HEK293T (cell line): ENCODE results near the gene SIT1.

ENCODE experiments used
- CTCF ChIA-PET: fragments of 350-600 bp; formaldehyde crosslinking; extraction: SDS; loops from one replicate; lab custom pipeline; 2021; ENCODE audit warnings: antibody characterized with exemption, inconsistent platforms; lab: Yijun Ruan, JAX
- POLR2A ChIA-PET: fragments of 350-600 bp; formaldehyde crosslinking; extraction: SDS; loops from one replicate; lab custom pipeline; 2020; ENCODE audit warnings: antibody characterized with exemption, inconsistent platforms; lab: Yijun Ruan, JAX
- DNase-seq: peaks from one replicate; pipeline ENCODE4 v3.0.0; 2012; ENCODE audit warnings: mixed read lengths; ENCODE audit errors: extremely low spot score
- ARNT ChIP-seq: fragments of 450-650 bp; IDR thresholded peaks from 2 replicates; pipeline ENCODE4 v1.6.1; 2017; ENCODE audit warnings: mild to moderate bottlenecking
- BHLHE40 ChIP-seq: fragments of 450-650 bp; IDR thresholded peaks from 2 replicates; pipeline ENCODE4 v1.6.1; 2016; ENCODE audit warnings: mild to moderate bottlenecking, moderate library complexity, borderline replicate concordance
- CTBP1 ChIP-seq: fragments of 450-650 bp; IDR thresholded peaks from 2 replicates; pipeline ENCODE4 v1.6.1; 2016; ENCODE audit warnings: borderline replicate concordance
- ELF4 ChIP-seq: fragments of 450-650 bp; IDR thresholded peaks from 2 replicates; pipeline ENCODE4 v1.6.1; 2017; ENCODE audit warnings: antibody characterized with exemption
- FOXA1 ChIP-seq: fragments of 450-650 bp; IDR thresholded peaks from 2 replicates; pipeline ENCODE4 v1.6.1; 2016; ENCODE audit warnings: mild to moderate bottlenecking
- FOXK2 ChIP-seq: fragments of 450-650 bp; IDR thresholded peaks from 2 replicates; pipeline ENCODE4 v1.6.1; 2016; ENCODE audit warnings: mild to moderate bottlenecking
- FOXM1 ChIP-seq: fragments of 450-650 bp; IDR thresholded peaks from 2 replicates; pipeline ENCODE4 v1.6.1; 2017; ENCODE audit warnings: mild to moderate bottlenecking, borderline replicate concordance
- HDGF ChIP-seq: fragments of 450-650 bp; IDR thresholded peaks from 2 replicates; pipeline ENCODE4 v1.6.1; 2017; ENCODE audit warnings: antibody characterized with exemption, borderline replicate concordance
- L3MBTL2 ChIP-seq: fragments of 450-650 bp; conservative IDR thresholded peaks from 2 replicates; pipeline ENCODE4 v1.6.1; 2016; ENCODE audit warnings: mild to moderate bottlenecking
- LEF1 ChIP-seq: fragments of 450-650 bp; IDR thresholded peaks from 2 replicates; pipeline ENCODE4 v1.6.1; 2017; ENCODE audit warnings: mild to moderate bottlenecking, borderline replicate concordance
- NFRKB ChIP-seq: fragments of 450-650 bp; IDR thresholded peaks from 2 replicates; pipeline ENCODE4 v1.6.1; 2016; ENCODE audit warnings: mild to moderate bottlenecking, moderate library complexity
- PKNOX1 ChIP-seq: fragments of 450-650 bp; IDR thresholded peaks from 2 replicates; pipeline ENCODE4 v1.6.1; 2016
- SP1 ChIP-seq: fragments of 450-650 bp; IDR thresholded peaks from 2 replicates; pipeline ENCODE4 v1.6.1; 2017
- SUZ12 ChIP-seq: fragments of 450-650 bp; IDR thresholded peaks from 2 replicates; pipeline ENCODE4 v1.6.1; 2016; ENCODE audit warnings: mild to moderate bottlenecking
- TARDBP ChIP-seq: fragments of 450-650 bp; IDR thresholded peaks from 2 replicates; pipeline ENCODE4 v1.6.1; 2016
- ZNF384 ChIP-seq: fragments of 450-650 bp; IDR thresholded peaks from 2 replicates; pipeline ENCODE4 v1.6.1; 2016

SIT1 gene

GRCh38 chr9:35664531-35665470 is 14.1 kb upstream of the SIT1 start, which contains the start of gene ARHGEF39:
Gene ARHGEF39, minus strand, starts transcription at chr9:35665195. Its CDS starts 26 bp downstream, at chr9:35665169.
- TF ChIP-seq FOXM1 (peak; percentile 60; the same call in 1 of the 2 replicates), L3MBTL2 (peak; percentile 45; the same call in 1 of the 2 replicates), ELF4 (peak; percentile 35; the same call in 1 of the 2 replicates), TARDBP (no peak), FOXA1 (no peak)
- DNase-seq: peak; percentile 90
- CTCF ChIA-PET: interaction anchor here (0.5 to 1.1 kb wide), 3 partner anchors 18 to 61 kb away, joined by 3 to 6 read pairs (median 4); no protein-coding TSS in a partner anchor
- POLR2A ChIA-PET: interaction anchor here (0.7 to 2.6 kb wide), 13 partner anchors 9 to 84 kb away, joined by 3 to 14 read pairs (median 5); partner anchors contain the start of genes CREB3, GBA2, RGP1 and TPM2

- POLR2A ChIA-PET: interaction anchor here (2.7 kb wide), 1 partner anchor 70 kb away, joined by 10 read pairs; the partner anchor contains the start of genes CREB3 and TLN1
- DNase-seq: no peak
- CTCF ChIA-PET: no interaction called here
- TF ChIP-seq FOXK2 (no peak), SUZ12 (no peak), HDGF (no peak), ARNT (no peak), FOXA1 (no peak), PKNOX1 (no peak), FOXM1 (no peak), ZNF384 (no peak), LEF1 (no peak), SP1 (no peak)
Observed at GRCh38 chr9:35662437-35662836, 11.7 kb upstream of the SIT1 start.

GRCh38 chr9:35661756-35662350 is 11.1 kb upstream of the SIT1 start:
- ChIA-PET POLR2A (interaction anchor here (1.2 to 2.7 kb wide), 5 partner anchors 14 to 93 kb away, joined by 3 to 10 read pairs (median 5); partner anchors contain the start of genes CREB3 and TLN1), CTCF (no interaction called here)
- DNase-seq: no peak
- TF ChIP-seq BHLHE40: no peak
- no peak for TF ChIP-seq ARNT
- no peak for TF ChIP-seq SUZ12
- TF ChIP-seq ELF4: no peak
- no peak for TF ChIP-seq FOXA1
- TF ChIP-seq NFRKB: no peak
- TF ChIP-seq HDGF: no peak
- TF ChIP-seq FOXM1: no peak
- no peak for TF ChIP-seq CTBP1
- no peak for TF ChIP-seq L3MBTL2
- no peak for TF ChIP-seq PKNOX1
- TF ChIP-seq FOXK2: no peak
- TF ChIP-seq ZNF384: no peak
- no peak for TF ChIP-seq TARDBP
- no peak for TF ChIP-seq LEF1
- TF ChIP-seq SP1: no peak

- ChIA-PET POLR2A (interaction anchor here (1.0 to 2.7 kb wide), 6 partner anchors 13 to 94 kb away, joined by 3 to 10 read pairs (median 5); partner anchors contain the start of genes CREB3 and TLN1), CTCF (no interaction called here)
- DNase-seq: no peak
Observed at GRCh38 chr9:35660966-35661415, 10.3 kb upstream of the SIT1 start.

GRCh38 chr9:35659340-35659739 is 8.6 kb upstream of the SIT1 start:
- DNase-seq: no peak
- TF ChIP-seq PKNOX1 (peak; percentile 78), L3MBTL2 (no peak), HDGF (no peak)
- ChIA-PET POLR2A (interaction anchor here (0.7 to 5.2 kb wide), 4 partner anchors 11 to 71 kb away, joined by 3 to 35 read pairs (median 8); no protein-coding TSS in a partner anchor), CTCF (interaction anchor here (0.8 to 3.4 kb wide), 3 partner anchors 13 to 37 kb away, joined by 3 to 16 read pairs (median 5); no protein-coding TSS in a partner anchor)

More at GRCh38 chr9:35660966-35661415, 10.3 kb upstream of the SIT1 start:
- no peak for TF ChIP-seq SP1
- no peak for TF ChIP-seq NFRKB
- TF ChIP-seq BHLHE40: no peak
- no peak for TF ChIP-seq HDGF
- TF ChIP-seq PKNOX1: no peak
- TF ChIP-seq L3MBTL2: no peak
